Activated gamma-delta T cell treated with Interleukin-2 at 50 U/mL for 16 hours (primary cell): ENCODE data around the gene RAB1A.
"Not testable (repeated sequence)": the region's sequence is repeated elsewhere in the genome, so short reads cannot be mapped to it uniquely, and the experiment has no call there.

Experiments
- DNase-seq: peaks from one replicate; pipeline ENCODE4 v3.0.0-alpha.2; 2020

The RAB1A gene

DNA sequence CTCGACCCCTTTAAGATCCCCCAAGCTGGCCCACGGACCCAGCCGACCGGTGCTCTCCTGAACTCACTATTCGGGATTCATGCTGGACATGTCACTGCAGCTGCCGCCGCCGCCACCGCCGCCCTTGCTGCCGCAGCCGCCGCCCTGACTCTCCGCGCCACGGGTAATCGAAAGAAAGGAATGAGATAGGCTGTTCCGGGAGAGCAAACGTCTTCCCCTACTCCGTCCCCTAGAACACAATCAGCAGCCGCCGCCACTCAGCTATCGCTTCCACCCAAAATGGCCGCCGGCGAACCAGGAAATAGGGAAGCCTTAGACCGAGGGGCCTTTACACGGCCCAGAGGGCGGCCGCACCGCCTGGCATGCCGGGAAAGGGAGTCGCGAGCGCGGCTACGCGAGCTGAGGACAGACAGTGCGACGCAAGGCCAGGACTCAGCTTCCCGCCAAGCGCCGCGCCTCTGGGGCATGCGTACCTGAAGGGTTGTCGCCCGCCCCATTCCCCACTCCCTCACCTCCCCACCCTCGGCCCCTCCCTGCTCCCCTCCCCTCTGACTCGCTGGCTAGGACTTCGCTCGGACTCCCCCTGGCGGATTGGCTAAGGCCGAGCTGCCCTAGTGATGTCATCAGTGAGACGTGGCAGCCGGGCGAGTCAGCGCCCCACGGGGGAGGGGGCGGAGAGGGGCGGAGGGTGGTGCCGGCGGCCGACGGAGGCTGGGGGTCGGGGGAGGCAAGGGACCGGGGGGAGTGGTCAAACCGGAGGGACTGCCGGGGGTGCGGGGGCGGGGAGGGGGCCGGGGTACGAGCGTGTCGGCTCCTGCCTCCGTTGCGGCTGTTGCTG lies at the start of gene RAB1A:
Gene RAB1A (minus strand): TSS at position 281 of the 838 bp plus-strand sequence. CDS start 191 bp downstream, at position 90.
- DNase-seq, result peak; percentile 99

DNA sequence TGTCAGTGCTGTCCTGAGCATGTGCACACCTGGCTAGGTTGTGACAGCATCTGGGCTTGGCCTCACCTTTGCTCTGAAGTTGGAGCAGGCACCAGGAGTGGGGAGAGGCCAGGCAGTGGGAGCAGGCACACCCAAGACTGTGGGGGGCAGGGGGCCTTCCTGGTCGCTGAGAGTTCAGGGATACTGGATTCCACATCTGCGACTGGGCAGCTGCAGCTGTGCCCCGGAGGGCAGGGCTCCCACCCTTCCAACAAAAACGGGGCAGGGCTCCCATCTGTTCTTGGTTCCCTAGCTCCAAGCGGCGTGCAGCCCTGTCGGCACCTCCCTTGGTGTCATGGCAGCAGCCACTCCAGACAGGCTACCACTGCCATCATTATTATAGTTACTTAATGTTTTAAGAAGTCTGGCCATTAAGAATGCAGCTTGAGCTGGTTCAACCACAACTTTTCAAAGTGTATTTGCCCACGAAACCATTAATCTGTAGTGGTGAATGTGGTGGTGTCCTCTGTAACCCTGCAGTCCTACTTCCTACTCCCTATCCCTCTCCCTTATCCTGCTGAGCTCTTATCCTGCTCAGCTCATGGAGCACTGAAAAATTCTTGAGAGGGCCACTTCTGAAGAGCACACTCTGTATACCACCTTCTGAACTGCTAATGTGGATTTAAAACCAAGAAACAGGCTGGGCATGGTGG lies 48.0 kb upstream of the RAB1A start:
- no peak for DNase-seq

DNA sequence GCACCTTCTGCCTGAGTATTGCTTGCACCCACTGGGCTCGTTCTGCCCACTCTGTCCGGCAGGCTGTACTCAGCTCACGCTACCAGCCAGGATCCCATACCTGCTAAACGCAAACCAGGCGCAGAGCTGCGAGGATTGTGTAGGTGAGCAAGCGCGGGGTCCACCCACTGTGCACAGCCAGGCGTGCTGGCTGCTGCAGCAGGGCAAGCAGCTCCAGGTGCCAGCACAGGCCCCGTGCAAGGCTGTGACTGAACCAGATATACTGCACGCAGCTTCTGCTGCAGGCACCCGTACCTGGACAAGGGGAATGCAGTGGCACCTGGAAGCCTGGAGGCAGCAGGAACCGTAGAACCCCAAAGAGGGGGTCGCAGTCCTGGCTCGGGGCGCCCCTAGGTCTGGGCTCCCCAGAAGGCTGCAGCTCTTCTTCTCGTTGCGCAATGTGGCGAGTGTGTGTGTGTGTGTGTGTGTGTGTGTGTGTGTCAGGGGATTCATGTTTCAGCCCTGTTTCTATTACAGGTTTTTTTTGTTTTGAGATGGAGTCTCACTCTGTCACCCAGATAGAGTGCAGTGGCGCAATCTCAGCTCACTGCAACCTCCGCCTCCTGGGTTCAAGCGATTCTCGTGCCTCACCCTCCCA lies 46.1 kb upstream of the RAB1A start:
- no peak for DNase-seq

DNA sequence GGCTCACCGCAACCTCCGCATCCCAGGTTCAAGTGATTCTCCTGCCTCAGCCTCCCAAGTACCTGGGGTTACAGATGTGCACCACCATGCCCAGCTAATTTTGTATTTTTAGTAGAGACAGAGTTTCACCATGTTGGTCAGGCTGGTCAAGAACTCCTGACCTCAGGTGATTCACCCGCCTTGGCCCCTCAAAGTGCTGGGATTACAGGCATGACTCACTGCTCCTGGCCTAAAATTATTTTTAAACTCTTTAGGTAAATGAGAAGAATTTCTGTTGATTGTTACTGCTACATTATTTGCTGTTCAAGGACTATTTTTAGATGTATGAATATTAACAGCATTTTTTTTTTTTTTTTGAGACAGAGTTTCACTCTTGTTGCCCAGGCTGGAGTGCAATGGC lies 44.1 kb upstream of the RAB1A start:
- DNase-seq, result not testable (repeated sequence)

DNA sequence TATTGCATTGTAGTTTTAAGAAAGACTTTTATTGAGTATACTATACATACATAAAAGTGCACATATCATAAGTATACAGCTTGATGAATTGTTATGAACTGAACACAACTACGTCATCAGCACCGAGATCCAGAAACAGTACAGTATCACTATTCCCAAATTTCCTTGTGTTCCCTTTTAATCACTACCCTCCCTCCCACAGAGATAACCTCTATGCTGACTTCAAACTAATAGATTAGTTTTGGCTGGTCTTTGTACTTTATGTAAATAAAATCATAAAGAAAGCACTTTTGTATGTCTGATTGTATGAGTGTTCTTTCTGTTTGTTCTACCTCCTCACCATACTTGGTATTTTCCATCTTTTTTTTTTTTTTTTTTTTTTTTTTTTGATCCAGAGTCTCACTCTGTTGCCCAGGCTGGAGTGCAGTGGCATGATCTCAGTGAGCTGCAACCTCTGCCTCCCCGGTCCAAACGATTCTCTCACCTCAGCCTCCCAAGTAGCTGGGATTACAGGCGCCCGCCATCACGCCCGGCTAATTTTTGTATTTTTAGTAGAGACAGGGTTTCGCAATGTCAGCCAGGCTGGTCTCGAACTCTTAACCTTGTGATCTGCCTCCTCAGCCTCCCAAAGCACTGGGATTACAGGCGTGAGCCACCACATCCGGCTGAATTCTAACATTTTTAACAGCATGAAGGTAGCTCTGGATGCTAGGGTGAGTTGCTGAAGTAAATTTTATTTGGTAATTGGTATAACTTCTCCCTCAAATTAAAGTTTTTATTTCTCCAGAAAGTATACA lies 43.3 kb upstream of the RAB1A start:
- DNase-seq, result no peak

DNA sequence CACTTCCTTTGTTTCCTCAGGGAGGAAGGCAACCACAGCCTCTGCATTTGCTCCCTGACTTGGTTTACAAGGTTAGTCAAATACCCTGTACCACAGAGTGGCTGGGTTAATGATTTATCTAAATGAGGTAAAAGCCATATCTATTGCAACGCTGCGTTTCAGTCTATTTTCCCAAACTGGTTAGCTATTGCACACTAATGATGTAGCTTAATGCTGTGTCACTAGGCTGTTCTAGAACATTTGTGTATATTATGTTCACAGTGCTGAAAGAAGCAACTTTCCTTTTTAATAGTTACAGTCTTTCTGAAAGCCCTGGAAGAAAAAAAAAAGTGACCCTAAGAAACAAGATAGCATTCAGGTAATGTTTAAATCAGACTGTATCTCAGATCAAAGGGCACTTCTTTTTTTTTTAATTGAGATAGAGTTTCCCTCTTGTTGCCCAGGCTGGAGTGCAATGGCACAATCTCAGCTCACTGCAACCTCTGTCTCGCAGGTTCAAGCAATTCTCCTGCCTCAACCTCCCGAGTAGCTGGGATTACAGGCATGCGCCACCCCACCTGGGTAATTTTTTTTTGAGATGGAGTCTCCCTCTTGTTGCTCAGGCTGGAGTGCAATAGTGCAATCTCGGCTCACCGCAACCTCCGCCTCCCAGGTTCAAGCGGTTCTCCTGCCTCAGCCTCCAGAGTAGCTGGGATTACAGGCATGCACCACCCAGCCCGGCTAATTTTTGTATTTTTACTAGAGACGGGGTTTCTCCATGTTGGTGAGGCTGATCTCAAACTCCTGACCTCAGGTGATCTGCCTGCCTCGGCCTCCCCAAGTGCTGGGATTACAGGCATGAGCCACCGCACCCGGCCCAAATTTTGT lies 40.9 kb upstream of the RAB1A start:
- not testable (repeated sequence) for DNase-seq

DNA sequence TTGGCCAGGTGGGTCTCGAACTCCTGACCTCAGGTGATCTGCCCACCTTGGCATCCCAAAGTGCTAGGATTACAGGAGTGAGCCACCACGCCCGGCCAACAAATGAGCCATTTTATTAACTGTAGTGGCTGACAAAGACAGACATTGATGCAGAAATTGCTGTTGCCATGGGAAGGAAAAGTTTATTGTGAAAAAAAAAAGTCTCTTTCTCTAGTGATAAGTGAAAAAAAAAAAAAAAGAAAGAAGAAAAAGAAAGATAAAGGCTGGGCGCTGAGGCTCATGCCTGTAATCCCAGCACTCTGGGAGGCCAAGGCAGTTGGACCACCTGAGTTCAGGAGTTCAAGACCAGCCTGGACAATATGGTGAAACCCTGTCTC lies 39.8 kb upstream of the RAB1A start:
- no peak for DNase-seq

DNA sequence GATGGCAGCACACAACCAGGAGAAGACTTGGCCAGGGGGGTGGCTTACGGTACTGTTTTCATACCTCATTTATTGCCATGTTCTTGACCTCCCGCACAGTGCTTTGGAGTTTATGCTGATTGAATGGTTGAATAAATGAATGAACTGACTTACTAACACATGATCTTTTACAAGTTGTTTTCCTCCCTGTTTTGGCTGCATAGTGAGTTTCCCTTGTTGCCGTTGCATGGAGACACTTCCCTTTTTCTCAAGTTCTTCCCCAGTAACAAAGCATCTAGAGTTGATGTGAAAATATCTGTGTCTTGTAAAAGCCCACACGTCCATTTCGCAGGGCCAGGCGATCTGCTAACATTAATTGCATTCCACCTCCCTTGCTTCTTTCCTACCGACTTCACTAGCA lies 35.7 kb upstream of the RAB1A start:
- no peak for DNase-seq

DNA sequence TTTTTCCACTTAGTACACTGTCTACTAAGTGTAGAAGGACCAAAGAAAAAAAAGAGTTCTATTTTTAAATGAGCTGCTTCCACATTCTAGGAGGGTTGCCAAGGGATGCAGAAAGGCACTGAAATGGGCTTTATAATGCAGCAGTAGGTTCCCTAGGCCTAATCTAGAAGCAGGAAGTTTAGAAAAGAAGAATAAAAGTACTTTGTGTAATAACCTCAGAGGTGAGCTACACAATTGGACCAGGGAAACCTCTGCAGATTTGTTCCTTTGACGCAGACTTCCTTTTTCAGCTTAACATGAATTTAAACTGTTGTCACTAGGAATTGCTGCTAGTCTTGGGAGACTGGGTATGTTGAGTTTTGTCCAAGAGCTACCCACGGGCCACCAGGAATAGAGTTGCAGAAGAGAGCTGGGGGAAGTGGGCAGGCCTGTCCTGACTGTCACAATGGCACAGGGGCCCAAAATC lies 34.6 kb upstream of the RAB1A start:
- DNase-seq, result no peak

DNA sequence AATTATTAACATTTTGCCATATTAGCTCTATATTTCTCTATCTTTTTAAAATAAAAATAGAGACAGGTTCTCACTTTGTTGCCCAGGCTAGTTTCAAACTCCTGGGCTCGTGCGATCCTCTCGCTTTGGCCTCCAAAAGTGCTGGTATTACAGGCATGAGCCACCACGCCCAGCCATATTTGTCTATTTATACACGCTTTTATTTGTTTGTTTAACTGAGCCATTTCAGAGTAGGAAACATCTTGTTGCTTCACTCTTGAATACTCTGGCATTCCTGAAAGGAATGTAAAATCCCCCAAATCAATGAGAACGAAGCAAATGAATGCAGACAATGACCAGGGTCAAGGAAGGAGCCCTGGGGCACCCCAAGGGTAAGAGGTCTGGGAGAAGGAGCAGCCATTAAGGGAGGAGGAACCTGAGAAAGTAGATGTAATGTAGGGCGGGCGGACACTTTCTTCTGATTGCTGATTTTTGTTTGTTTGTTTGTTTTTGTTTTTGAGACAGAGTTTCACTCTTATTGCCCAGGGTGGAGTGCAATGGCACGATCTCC lies 31.7 kb upstream of the RAB1A start:
- no peak for DNase-seq

DNA sequence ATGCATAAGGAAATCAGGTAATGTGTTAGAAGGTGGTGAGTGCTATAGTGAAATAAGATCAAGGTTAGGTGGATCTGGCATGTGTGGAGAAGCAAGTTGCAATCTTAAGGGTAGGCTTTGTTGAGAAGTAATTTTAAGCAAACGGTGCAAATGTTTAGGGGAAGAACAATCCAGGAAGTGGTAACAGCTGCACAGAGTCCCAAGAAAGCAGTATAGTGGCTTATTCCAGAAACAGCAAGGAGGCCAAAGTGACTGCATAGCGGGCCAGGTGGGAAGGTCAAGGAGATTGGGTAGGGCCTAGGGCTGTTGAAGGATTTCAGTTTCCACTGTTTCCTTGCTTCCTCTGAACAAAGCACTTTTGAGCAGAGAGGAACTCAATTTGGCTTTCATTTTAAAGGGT lies 30.0 kb upstream of the RAB1A start:
- DNase-seq, result no peak

DNA sequence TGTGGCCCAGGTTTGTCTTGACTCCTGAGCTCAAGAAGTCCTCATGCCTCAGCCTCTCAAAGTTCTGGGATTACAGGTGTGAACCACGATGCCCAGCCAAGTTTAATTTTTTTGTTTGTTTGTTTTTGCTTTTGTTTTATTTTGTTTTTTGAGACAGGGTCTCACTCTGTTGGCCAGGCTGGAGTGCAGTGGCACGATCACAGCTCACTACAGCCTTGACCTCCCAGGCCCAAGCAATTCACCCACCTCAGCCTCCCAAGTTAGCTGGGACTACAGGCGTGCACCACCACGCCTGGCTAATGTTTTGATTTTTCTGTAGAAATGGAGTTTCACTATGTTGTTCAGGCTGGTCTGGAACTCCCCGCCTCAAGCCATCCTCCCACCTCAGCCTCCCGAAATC lies 29.4 kb upstream of the RAB1A start:
- DNase-seq, result no peak

DNA sequence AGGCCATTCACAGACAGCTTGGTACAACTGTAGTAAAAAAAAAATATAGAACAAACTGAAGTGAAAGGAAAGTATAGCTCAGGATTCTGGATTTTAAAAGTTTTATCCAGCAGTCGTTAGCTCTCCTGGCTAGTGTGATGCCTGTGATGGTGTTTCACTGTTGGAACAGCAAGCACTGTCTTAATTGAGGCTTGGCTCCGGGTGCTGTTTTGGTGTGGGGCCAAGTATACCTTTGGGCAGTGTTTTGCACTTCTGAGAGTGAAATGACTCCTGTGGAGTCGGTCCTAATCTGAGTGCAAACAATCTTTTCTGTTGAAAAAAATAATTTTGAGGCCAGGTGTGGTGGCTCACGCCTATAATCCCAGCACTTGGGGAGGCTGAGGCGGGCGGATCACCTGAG lies 28.7 kb upstream of the RAB1A start:
- DNase-seq, result no peak

DNA sequence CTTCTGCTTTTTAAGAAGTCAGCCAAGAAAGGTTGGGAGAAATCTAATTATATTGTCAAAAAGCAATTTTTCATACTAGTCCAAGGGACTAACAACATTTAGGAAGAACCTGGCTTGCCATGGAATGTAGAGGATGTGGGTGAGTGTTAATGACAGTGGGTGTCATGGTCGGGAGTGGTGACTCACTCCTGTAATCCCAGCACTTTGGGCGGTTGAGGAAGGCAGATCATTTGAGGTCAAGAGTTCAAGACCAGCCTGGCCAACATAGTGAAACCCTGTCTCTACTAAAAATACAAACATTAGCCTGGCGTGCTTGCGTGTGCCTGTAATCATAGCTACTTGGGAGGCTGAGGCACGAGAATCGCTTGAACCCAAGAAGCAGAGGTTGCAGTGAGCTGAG lies 27.9 kb upstream of the RAB1A start:
- DNase-seq, result not testable (repeated sequence)

DNA sequence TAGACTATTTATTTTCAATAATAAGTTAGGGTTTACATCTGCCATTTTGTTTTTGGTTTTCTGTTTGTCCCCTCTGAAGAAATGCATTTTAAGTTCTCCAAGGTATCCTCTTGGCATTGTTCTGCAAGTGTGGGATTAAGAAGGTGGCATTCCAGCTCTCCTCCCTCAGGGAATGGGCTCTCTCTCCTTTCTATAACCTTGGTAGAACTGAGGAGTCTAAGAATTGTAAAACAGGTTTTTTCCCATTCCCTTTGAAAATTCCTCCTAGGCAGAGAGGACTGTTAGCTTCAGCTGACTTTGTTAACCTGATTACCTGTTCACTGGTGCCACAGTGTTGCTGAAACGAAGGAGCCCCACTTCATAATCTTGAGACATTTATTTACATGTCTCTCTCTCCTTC lies 26.1 kb upstream of the RAB1A start:
- DNase-seq, result no peak

DNA sequence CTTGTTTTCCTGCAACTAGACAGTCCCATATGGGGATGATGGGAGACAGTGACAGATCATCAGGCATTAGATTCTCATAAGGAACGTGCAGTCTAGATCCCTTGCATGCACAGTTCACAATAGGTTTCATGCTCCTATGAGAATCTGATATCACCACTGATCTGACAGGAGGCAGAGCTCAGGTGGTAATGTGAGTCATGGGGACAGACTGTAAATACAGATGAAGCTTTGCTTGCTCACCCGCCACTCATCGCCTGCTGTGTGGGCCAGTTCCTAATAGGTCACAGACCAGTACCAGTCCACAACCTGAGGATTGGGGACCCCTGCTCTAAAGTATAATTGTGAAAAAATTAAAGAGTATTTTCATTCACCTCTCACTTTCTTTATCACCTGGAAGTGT lies 23.6 kb upstream of the RAB1A start:
- no peak for DNase-seq

DNA sequence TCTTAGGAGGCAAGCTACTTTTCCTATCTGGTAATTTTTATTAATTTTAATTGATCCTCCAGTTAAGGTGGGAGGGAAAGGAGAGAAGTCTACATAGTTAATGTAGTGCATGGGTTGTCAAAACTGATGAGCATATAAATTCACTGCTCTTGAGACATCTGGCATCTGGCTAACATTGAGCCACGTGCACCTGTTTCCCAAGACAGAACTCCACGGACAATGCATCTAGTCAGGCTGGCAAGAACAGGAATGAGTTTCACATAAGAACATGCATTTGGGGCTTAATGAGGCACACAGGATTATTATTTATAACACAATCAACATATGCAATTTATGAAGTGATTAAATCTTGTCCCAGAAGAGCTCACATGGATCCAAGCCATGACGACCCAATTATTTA lies 16.2 kb upstream of the RAB1A start:
- no peak for DNase-seq

DNA sequence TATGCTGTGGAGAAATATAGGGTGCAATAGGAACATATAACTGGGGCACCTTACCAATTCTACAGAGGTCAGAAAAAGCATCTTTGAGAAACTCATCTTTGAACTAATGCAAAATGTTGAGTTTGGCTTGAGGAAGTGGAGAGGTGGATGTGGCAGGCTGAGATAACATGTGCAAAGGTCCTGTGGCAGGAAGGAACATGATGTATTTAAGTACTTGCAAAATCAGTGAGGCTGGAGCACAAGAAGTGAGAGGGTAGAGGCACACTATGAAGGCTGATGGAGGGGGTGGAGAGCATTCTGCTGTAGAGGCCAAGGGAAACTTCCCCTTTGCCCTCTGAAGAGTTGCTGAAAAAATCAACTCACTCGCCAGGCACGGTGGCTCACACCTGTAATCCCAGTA lies 14.7 kb upstream of the RAB1A start:
- DNase-seq, result no peak

DNA sequence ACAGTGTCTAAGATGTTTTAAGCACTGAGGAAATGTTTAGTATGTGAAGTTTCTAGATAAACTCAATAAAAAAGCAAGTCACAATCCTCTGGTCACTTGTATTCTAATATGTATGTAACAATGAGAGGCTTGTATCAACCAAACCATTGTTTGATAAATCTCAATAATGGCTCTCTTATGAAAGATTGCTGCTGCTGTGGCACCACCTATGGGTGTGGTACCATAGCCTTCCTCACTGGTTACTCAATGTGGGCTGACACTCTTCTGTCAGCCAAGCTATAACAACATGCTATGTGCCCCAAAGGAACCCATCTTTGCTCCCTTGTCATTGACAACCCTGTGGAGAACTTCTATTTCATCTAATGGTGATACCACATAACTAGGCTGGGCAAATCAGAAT lies 12.6 kb upstream of the RAB1A start:
- DNase-seq, result no peak

DNA sequence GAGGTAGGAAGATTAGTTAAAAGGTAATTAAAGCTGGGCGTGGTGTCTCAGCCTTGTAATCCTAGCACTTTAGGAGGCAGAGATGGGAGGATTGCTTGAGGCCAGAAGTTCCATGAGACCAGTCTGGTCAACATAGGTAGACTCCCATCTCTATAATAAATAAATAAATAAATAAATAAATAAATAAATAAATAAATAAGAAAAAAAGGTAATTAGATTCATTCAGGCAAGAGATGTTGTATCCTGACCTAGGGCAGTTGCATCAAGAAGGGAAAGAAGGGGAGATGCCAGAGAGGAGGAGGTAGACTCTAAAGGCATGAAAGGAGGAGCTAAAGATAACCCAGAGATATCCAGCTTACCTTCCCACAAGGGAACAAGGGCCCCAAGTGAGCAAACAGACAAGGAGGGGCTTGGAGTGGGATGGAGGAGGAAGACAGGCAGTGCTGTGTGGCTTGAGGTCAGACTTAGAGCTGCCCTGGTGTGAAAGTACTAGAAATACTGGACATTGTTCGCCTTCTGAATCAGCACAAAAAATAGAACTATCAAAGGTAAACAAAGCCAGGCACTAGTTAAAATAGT lies 7.4 kb upstream of the RAB1A start:
- no peak for DNase-seq

DNA sequence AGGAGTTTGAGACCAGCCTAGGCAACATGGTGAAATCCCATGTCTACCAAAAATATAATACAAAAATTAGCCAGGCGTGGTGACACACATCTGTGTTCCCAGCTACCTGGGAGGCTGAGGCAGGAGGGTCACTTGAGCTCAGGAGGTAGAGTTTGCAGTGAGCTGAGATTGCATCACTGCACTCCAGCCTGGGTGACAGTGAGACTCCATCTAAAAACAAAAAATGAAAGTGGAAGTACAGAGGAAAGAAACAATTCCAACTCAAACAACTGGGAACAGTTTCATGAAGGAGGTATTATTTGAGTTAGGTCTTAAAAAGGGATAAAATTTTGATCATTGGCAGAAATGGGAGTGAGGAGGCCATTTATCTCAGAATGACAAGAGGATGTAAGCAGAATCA lies 6.3 kb upstream of the RAB1A start:
- DNase-seq, result no peak
